Endothelial cell of umbilical vein (primary cell): Measurements from ENCODE around the gene CHRM4. TPM values are rescaled to one million over a fixed set of nuclear protein-coding genes. Genes with fewer than 3 reads are reported as not detected.

ENCODE experiments used
- BruUV-seq: library from RNA; stranded (reverse); fragments of 400-500 nt; replicated peaks from 2 replicates; lab custom pipeline; 2021; lab: Mats Ljungman, UMichigan
- CTCF ChIA-PET: fragments of 300-600, 350-600 bp; sonication (Branson Sonifier 250); formaldehyde crosslinking; loops from one replicate; lab custom pipeline; 2021; ENCODE audit warnings: antibody characterized with exemption, inconsistent platforms; lab: Charles Lee
- POLR2A ChIA-PET: fragments of 300-600, 350-600 bp; sonication (Branson Sonifier 250); formaldehyde crosslinking; loops from one replicate; lab custom pipeline; 2021; ENCODE audit warnings: antibody characterized with exemption, inconsistent platforms; lab: Charles Lee
- DNase-seq: peaks from one replicate; pipeline ENCODE4 v3.0.0-alpha.2; 2011; ENCODE audit warnings: low read depth, low spot score
- FAIRE-seq: peaks from 2 replicates; lab custom pipeline; 2011; peaks lifted over from hg19 to GRCh38; lab: Jason Lieb, UNC
- H2AFZ ChIP-seq: 2 replicates; pipeline ENCODE4 v1.6.0; 2012; ENCODE audit warnings: low read depth, low read length, control low read depth, inconsistent platforms
- H3K27ac ChIP-seq: 2 replicates; pipeline ENCODE4 v1.5.1; 2011; ENCODE audit warnings: low read depth, mild to moderate bottlenecking, control low read depth, low read length, moderate library complexity; ENCODE audit not compliant: insufficient read depth
- H3K27me3 ChIP-seq, 2 experiments: 2 replicates each; pipeline versions ENCODE4 v1.6.0 to v1.6.1; 2011; ENCODE audit warnings: low read length in 2 of 2, mixed read lengths in 1 of 2; ENCODE audit not compliant: control insufficient read depth in 2 of 2, insufficient read depth in 2 of 2
- H3K36me3 ChIP-seq, 2 experiments: 2 replicates in 1 of 2; 3 replicates in 1 of 2; pipeline ENCODE4 v1.5.1; 2011; ENCODE audit warnings: low read length in 2 of 2, mild to moderate bottlenecking in 1 of 2, moderate library complexity in 1 of 2; ENCODE audit not compliant: control insufficient read depth in 2 of 2, insufficient read depth in 2 of 2; ENCODE audit errors: extremely low read depth in 1 of 2
- H3K4me1 ChIP-seq: 3 replicates; pipeline ENCODE4 v1.5.1; 2011; ENCODE audit warnings: mild to moderate bottlenecking, low read length; ENCODE audit not compliant: control insufficient read depth, insufficient read depth; ENCODE audit errors: extremely low read depth
- H3K4me2 ChIP-seq: 2 replicates; pipeline ENCODE4 v1.6.1; 2011; ENCODE audit warnings: low read length, control low read depth, mixed read lengths; ENCODE audit not compliant: insufficient read depth
- H3K4me3 ChIP-seq, 3 experiments: fragments of 200-600 bp in 1 of 3; sonication (generic), shearing (Covaris generic) in 1 of 3; replicated peaks in 1 of 3; 2 replicates each; pipeline ENCODE4 v1.5.1; 2011 to 2016; ENCODE audit warnings: control low read depth in 3 of 3, low read length in 3 of 3, mild to moderate bottlenecking in 2 of 3, inconsistent platforms in 1 of 3, low read depth in 1 of 3, moderate library complexity in 1 of 3; ENCODE audit not compliant: insufficient read depth in 1 of 3
- H3K79me2 ChIP-seq: 2 replicates; pipeline ENCODE4 v1.6.0; 2012; ENCODE audit warnings: low read length, inconsistent platforms; ENCODE audit not compliant: control insufficient read depth, insufficient read depth
- H3K9ac ChIP-seq: replicated peaks from 2 replicates; pipeline ENCODE3; 2011; ENCODE audit warnings: low read length, control low read depth; ENCODE audit not compliant: insufficient read depth; ENCODE audit errors: extremely low read depth
- H3K9me1 ChIP-seq: replicated peaks from 3 replicates; pipeline ENCODE4 v1.6.0; 2011; ENCODE audit warnings: mild to moderate bottlenecking, low read length; ENCODE audit not compliant: control insufficient read depth, insufficient read depth; ENCODE audit errors: extremely low read depth
- H3K9me3 ChIP-seq: replicated peaks from 2 replicates; pipeline ENCODE4 v1.5.1; 2012; ENCODE audit warnings: low read length, inconsistent platforms; ENCODE audit not compliant: control insufficient read depth, insufficient read depth
- H4K20me1 ChIP-seq: replicated peaks from 2 replicates; pipeline ENCODE3; 2011; ENCODE audit warnings: mild to moderate bottlenecking, low read length; ENCODE audit not compliant: control insufficient read depth, insufficient read depth; ENCODE audit errors: extremely low read depth
- EZH2 ChIP-seq: IDR thresholded peaks from 2 replicates; pipeline ENCODE4 v1.6.1; 2012; ENCODE audit warnings: borderline replicate concordance, low read depth, mild to moderate bottlenecking, moderate library complexity, low read length, inconsistent platforms; ENCODE audit not compliant: severe bottlenecking
- FOS ChIP-seq: IDR thresholded peaks from 2 replicates; pipeline ENCODE4 v1.6.1; 2011; ENCODE audit warnings: mild to moderate bottlenecking, low read length, moderate library complexity, borderline replicate concordance; ENCODE audit not compliant: insufficient read depth
- GATA2 ChIP-seq: IDR thresholded peaks from 2 replicates; pipeline ENCODE4 v1.7.0; 2011; ENCODE audit warnings: low read depth, mild to moderate bottlenecking, moderate library complexity, mixed read lengths, low read length; ENCODE audit not compliant: insufficient read length, insufficient read depth
- JUN ChIP-seq: IDR thresholded peaks from 2 replicates; pipeline ENCODE4 v1.6.1; 2011; ENCODE audit warnings: borderline replicate concordance, low read depth; ENCODE audit not compliant: insufficient read length, insufficient read depth
- MAX ChIP-seq: IDR thresholded peaks from 2 replicates; pipeline ENCODE4 v1.6.1; 2011; ENCODE audit not compliant: insufficient read depth, insufficient read length
- MYC ChIP-seq: IDR thresholded peaks from one replicate; pipeline ENCODE4 v1.6.1; 2011; ENCODE audit warnings: mild to moderate bottlenecking, low read depth, low read length
- POLR2A ChIP-seq: IDR thresholded peaks from 2 replicates; pipeline ENCODE4 v1.6.1; 2012; ENCODE audit warnings: low read depth, mild to moderate bottlenecking, control low read depth, low read length
- POLR2AphosphoS5 ChIP-seq: IDR thresholded peaks from 2 replicates; pipeline ENCODE4 v1.6.1; 2012; ENCODE audit warnings: low read depth, mild to moderate bottlenecking, control low read depth, low read length, moderate library complexity; ENCODE audit not compliant: insufficient read depth
- dilution Hi-C: fragments of 300-500 bp; cut with MboI; formaldehyde crosslinking; loops from one replicate; pipeline ENCODE4 v1.15.0; 2019; ENCODE audit warnings: low sequenced_read_pairs; ENCODE audit not compliant: extremely low pct_ligation_motif_present
- intact Hi-C: fragments of 100-400 bp; cut with micrococcal nuclease; formaldehyde crosslinking; loops from one replicate; pipeline ENCODE4 v1.10.0; 2022
- polyA plus RNA-seq, 4 experiments: library from polyadenylated mRNA; depleted of rRNA in 3 of 4; stranded (reverse) in 3 of 4; unstranded in 1 of 4; fragments of >200 nt; gene quantifications; 2 replicates each; pipeline versions ENCODE4 v1.2.1 to v1.2.3, GENCODE V29; 2011 to 2012; ENCODE audit warnings: missing spikeins in 1 of 4
- total RNA-seq: library from RNA; stranded (reverse); gene quantifications from 2 replicates; pipeline ENCODE4 v1.2.3, GENCODE V29; 2021
- TF ChIP-seq, protein P1 (sequence below), 2 donors: IDR thresholded peaks; 1 replicate in 1 of 2; 2 replicates in 1 of 2; pipeline ENCODE4 v1.5.1; 2011; ENCODE audit warnings: low read length in 2 of 2, mild to moderate bottlenecking in 2 of 2, moderate library complexity in 2 of 2, control low read depth in 1 of 2, inconsistent platforms in 1 of 2, low read depth in 1 of 2; ENCODE audit not compliant: insufficient read depth in 1 of 2; ENCODE audit errors: extremely low read depth in 1 of 2

Gene CHRM4
- total and polyA plus RNA-seq, 2 donors (not counting 3 experiments of a cell fraction or from before 2014, with no cell fraction given): 0.04 to 0.22 TPM

GRCh38 chr11:46378296-46378695 is 13.3 kb downstream of the CHRM4 start:
- no peaks in the 10 kb centered on the region for H3K27me3 ChIP-seq
- no peaks in the 10 kb centered on the region for H3K79me2 ChIP-seq
- dilution Hi-C loops (no loop called here), intact Hi-C loops (no loop called here)
- TF ChIP-seq MYC: no peak
- no peak for TF ChIP-seq EZH2
- no peak for TF ChIP-seq JUN
- no peak for TF ChIP-seq FOS
- no peak for TF ChIP-seq POLR2A
- TF ChIP-seq MAX: no peak
- TF ChIP-seq POLR2AphosphoS5: no peak
- TF ChIP-seq, protein P1, sequence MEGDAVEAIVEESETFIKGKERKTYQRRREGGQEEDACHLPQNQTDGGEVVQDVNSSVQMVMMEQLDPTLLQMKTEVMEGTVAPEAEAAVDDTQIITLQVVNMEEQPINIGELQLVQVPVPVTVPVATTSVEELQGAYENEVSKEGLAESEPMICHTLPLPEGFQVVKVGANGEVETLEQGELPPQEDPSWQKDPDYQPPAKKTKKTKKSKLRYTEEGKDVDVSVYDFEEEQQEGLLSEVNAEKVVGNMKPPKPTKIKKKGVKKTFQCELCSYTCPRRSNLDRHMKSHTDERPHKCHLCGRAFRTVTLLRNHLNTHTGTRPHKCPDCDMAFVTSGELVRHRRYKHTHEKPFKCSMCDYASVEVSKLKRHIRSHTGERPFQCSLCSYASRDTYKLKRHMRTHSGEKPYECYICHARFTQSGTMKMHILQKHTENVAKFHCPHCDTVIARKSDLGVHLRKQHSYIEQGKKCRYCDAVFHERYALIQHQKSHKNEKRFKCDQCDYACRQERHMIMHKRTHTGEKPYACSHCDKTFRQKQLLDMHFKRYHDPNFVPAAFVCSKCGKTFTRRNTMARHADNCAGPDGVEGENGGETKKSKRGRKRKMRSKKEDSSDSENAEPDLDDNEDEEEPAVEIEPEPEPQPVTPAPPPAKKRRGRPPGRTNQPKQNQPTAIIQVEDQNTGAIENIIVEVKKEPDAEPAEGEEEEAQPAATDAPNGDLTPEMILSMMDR (IDR thresholded peaks at IDR 0.05; ENCODE audit: extremely low read depth in 1 of 2, insufficient read depth in 1 of 2, low read depth in 1 of 2, low read length in 2 of 2): no peak
- no peak for TF ChIP-seq GATA2
- no peak overlapping the region for H3K4me3 ChIP-seq
- peaks cover 3 to 35% of the 10 kb centered on the region in 2 experiments for H3K36me3 ChIP-seq
- no peak overlapping the region for H2AFZ ChIP-seq
- no peaks in the 10 kb centered on the region for H3K9me3 ChIP-seq
- POLR2A ChIA-PET: no interaction called here
- DNase-seq (no peak), FAIRE-seq (no peak)
- no TSS peak for BruUV-seq
- CTCF ChIA-PET: interaction anchor here (0.9 to 2.0 kb wide), 3 partner anchors 9 to 27 kb away, joined by 4 to 6 read pairs (median 5); no protein-coding TSS in a partner anchor
- H3K9ac ChIP-seq: no peak overlapping the region
- no peak overlapping the region for H3K27ac ChIP-seq
- H3K4me2 ChIP-seq: no peak overlapping the region
- H4K20me1 ChIP-seq: no peaks in the 10 kb centered on the region
- H3K4me1 ChIP-seq: peaks cover 11% of the 10 kb centered on the region
- H3K9me1 ChIP-seq: no peaks in the 10 kb centered on the region
